ENCODE results near the gene VARS2. TPM values are rescaled to one million over a fixed set of nuclear protein-coding genes. Genes with fewer than 3 reads are reported as not detected.

Gene VARS2
- total RNA-seq, 1 experiment from 2014 or later = 68.2 TPM

DNA sequence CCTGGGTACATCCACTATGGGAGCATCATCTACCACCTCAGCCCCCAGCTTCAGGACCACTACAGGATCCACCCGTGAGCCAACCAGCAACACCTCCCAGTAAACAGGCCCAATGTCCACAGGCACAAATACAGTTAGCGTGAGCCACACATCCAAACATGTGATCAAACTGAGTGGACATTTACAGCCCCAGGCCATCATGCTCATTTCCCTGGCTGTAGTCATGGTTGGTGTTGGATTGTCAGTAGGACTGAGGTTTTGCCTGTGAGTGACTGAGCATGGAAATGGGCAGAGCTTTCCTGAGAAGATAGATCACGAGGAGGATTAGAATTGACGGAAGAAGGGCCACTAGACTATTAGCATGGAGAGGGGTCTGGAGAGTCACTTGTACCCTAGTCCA, 58.8 kb downstream of the VARS2 start:
- Histone ChIP-seq H2BK5ac (ENCODE audit: insufficient read length, low read length) (no peak overlapping the region), H3K79me1 (ENCODE audit: insufficient read depth, low read depth, low read length, poor library complexity, severe bottlenecking) (no peaks in the 10 kb centered on the region), H3K27ac (ENCODE audit: insufficient read length, low read depth, low read length) (no peak overlapping the region), H2AFZ (ENCODE audit: low read length) (no peak overlapping the region), H2AK5ac (ENCODE audit: insufficient read length, low read length) (no peak overlapping the region), H2BK20ac (ENCODE audit: low read depth, low read length, poor library complexity, severe bottlenecking) (no peak overlapping the region), H2BK120ac (ENCODE audit: low read depth, low read length, poor library complexity, severe bottlenecking) (no peak overlapping the region), H3K4me1 (ENCODE audit: insufficient read depth, low read length) (no peaks in the 10 kb centered on the region; the same call in 1 of the 2 replicates), H3K18ac (ENCODE audit: insufficient read length, low read depth, low read length) (no peak overlapping the region), H4K8ac (replicated peaks; ENCODE audit: insufficient read length, low read depth, low read length) (no peak overlapping the region), H3K4ac (ENCODE audit: low read depth, low read length) (no peak overlapping the region), H4K5ac (ENCODE audit: insufficient read length, low read depth, low read length) (no peak overlapping the region), H3T11ph (ENCODE audit: low read length) (no peak overlapping the region), H3K56ac (ENCODE audit: insufficient read length, low read depth, low read length) (no peak overlapping the region), H4K91ac (ENCODE audit: insufficient read length, low read depth, low read length) (no peak overlapping the region), H4K20me1 (ENCODE audit: control insufficient read depth, insufficient read depth, insufficient read length) (no peaks in the 10 kb centered on the region), H3K23me2 (ENCODE audit: insufficient read length, low read depth, low read length, poor library complexity, severe bottlenecking) (no peaks in the 10 kb centered on the region), H3K79me2 (ENCODE audit: insufficient read depth, low read length) (no peaks in the 10 kb centered on the region), H2BK12ac (ENCODE audit: insufficient read length, low read depth, low read length) (no peak overlapping the region), H3K27me3 (ENCODE audit: insufficient read depth, low read length) (no peaks in the 10 kb centered on the region), H3K23ac (ENCODE audit: insufficient read length, low read depth, low read length) (no peak overlapping the region), H2BK15ac (ENCODE audit: low read depth, low read length) (no peak overlapping the region), H3K9me3 (ENCODE audit: control insufficient read depth, low read depth, low read length) (no peaks in the 10 kb centered on the region), H3K4me2 (ENCODE audit: insufficient read depth, insufficient read length, low read length) (no peak overlapping the region), H3K14ac (ENCODE audit: insufficient read depth, low read length) (no peak overlapping the region), H3K9ac (ENCODE audit: extremely low read depth, insufficient read length, low read length) (no peak overlapping the region)
- Mint-ChIP-seq H3K9me3 (no peaks in the 10 kb centered on the region), H3K4me3 (no peak overlapping the region), H3K27ac (no peak overlapping the region), H3K4me1 (peaks cover 4 to 8% of the 10 kb centered on the region in 2 experiments; a peak in 2 of 4 replicates), H3K27me3 (ENCODE audit: low read depth) (peaks cover 4% of the 10 kb centered on the region; the same call in 1 of the 2 replicates), H3K36me3 (ENCODE audit: insufficient read depth in 1 of 3, low read depth in 3 of 3) (no peaks in the 10 kb centered on the region)
- DNase-seq = no peak
- TF ChIP-seq, protein P1, sequence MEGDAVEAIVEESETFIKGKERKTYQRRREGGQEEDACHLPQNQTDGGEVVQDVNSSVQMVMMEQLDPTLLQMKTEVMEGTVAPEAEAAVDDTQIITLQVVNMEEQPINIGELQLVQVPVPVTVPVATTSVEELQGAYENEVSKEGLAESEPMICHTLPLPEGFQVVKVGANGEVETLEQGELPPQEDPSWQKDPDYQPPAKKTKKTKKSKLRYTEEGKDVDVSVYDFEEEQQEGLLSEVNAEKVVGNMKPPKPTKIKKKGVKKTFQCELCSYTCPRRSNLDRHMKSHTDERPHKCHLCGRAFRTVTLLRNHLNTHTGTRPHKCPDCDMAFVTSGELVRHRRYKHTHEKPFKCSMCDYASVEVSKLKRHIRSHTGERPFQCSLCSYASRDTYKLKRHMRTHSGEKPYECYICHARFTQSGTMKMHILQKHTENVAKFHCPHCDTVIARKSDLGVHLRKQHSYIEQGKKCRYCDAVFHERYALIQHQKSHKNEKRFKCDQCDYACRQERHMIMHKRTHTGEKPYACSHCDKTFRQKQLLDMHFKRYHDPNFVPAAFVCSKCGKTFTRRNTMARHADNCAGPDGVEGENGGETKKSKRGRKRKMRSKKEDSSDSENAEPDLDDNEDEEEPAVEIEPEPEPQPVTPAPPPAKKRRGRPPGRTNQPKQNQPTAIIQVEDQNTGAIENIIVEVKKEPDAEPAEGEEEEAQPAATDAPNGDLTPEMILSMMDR (conservative IDR thresholded peaks at IDR 0.05) = no peak
- no CpG with 5 or more reads among the region's 4 CpGs for WGBS (ENCODE audit: extremely low coverage, insufficient read length, low lambda C conversion rate)
